HG03064 (cell line): Measurements from ENCODE around the gene MAPT.

Source experiments
- ATAC-seq: cut with Tn5 transposase; IDR thresholded peaks from one replicate; pipeline ENCODE4 v1.9.1; 2021; ENCODE audit warnings: low read depth; ENCODE audit not compliant: unreplicated experiment

MAPT gene

GRCh38 chr17:46039592-46040186 is 145.3 kb downstream of the MAPT start:
- ATAC-seq: no peak

- no peak for ATAC-seq
Observed at GRCh38 chr17:46042246-46042645, 147.9 kb downstream of the MAPT start.

- ATAC-seq: no peak
Observed at GRCh38 chr17:46042925-46043324, 148.6 kb downstream of the MAPT start.

GRCh38 chr17:46043606-46044005 is 149.3 kb downstream of the MAPT start:
- ATAC-seq: no peak

DNA sequence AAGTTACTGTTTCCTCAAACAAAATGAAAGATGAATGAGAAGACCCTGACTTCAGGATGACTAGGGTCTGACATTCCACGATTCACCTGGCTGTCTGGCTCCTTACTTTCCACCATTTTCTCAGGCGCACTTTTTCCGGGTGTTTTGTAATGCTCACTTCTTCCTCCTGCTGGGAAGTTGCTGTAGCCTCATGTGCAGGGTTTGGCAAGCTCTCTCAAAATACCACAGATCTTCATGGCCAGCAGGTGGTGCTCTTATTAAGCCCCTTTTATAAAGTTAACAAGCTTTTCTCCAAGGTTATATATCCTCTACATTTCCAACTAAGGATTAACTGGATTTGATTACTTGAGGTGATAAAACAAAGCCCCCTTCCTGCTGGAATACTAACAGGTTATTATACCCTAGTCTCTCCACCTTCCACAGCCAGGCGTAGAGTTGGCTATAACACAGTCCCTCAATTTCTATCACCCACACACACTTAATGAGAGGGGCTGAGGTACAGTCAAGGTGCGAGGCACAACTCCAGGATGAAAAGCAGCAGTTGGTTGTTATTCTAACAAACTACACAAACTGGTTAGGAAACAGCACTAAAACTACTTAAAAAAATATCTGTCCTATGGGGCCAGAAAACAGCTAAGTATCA is 150.1 kb downstream of the MAPT start:
- no peak for ATAC-seq

GRCh38 chr17:46044989-46045388 is 150.6 kb downstream of the MAPT start:
- ATAC-seq: no peak

DNA sequence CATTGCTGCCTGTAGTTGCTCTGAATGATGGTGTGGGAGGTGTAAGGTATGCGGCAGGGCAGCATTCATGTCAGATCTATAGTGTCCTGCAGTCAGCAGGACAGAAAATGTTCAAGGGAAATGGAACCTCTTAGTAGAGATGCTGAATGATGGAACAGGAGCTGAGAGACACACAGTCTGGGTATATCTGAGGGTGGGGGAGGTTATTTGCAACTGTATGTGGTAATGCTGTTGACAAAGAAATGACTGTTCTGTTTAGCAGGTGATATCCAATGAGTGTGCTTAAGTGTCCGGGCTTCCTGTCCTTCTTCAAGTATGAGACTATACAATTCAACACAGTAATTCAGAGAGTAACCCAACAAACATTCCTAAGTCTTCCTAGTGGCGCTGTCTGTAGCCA is 151.3 kb downstream of the MAPT start:
- no peak for ATAC-seq

DNA sequence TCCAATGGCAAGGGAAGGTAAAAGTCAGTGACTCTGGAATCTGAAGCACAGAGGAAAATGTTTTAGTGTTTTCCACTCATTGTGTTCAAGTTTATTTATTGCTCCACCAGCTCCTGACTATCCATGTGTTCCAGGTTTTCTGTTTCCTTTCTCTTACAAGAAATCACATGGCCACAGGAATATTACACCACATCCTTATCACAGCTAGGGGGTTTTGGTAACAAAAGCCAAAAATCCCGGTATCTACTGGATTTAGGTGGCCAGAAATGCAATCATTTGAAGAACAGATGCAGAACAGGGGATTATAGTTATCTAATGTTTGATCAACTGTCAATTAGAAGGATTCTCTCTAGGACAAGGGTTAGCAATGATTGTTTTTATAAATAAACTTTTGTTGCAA is 152.6 kb downstream of the MAPT start:
- no peak for ATAC-seq

- no peak for ATAC-seq
Observed at GRCh38 chr17:46047398-46047797, 153.0 kb downstream of the MAPT start.

GRCh38 chr17:46047856-46048255 is 153.5 kb downstream of the MAPT start:
- no peak for ATAC-seq

DNA sequence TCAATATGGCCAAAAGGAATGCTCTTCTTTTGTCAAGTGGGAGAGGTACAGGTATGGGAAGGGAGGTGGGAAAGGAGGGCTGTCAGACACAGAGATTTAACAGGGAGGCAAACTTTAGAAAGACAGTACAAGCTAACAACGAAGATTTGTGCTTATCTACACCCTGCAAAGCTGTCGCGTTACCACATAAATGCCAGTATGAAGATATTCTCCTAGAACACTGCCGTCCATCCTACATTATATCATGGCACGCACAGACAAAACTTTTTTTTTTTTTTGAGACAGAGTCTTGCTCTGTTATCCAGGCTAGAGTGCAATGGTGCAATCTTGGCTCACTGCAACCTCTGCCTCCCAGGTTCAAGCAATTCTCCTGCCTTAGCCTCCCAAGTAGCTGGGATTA is 155.3 kb downstream of the MAPT start:
- no peak for ATAC-seq

GRCh38 chr17:46053911-46054534 is 159.7 kb downstream of the MAPT start:
- no peak for ATAC-seq

DNA sequence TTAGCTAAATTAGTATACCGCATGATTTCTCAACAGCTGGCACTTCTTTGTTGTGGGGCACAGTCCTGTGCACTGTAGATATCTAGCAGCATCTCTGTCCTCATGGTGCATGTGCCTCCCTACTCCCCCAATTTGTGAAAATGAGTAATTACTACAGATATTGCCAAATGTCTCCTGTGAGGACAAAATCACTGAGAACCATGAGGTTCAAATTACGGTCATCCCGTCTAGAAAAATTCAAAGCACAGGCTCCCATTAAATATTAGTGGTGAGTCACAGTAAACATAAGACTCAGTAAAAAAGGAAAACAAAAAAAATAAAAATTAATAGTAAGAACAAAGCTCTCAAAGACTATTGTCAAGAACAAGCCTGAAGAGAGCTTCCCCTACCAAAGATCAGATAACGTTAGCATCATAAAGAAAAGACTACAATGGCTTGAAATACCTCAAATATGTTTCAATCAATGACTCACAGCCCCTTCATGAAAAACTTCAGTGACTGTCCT is 162.5 kb downstream of the MAPT start:
- ATAC-seq: no peak

- no peak for ATAC-seq
Observed at GRCh38 chr17:46057366-46057765, 163.0 kb downstream of the MAPT start.

- no peak for ATAC-seq
Observed at GRCh38 chr17:46059486-46059885, 165.1 kb downstream of the MAPT start.

- ATAC-seq: no peak
Observed at GRCh38 chr17:46060461-46060860, 166.1 kb downstream of the MAPT start.

- no peak for ATAC-seq
Observed at GRCh38 chr17:46061435-46061834, 167.1 kb downstream of the MAPT start.

DNA sequence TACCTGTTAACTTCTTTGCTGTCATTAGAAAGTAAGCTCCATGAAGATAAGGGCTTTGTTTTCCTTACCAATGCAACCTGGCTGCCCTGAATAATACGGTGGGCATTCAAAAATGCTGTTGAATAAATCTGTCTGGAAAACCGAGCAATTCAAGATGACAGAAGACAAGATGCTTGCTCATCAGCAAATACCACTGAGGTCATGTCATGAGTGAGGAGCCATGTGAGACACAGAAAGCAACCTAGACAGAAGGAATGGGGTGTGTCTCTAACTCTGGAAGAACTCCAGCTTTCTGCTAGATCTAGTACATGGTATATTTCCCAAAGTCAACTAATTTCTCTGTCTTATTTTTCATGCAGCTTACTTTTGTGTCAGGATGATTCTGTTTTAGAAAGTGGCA is 168.9 kb downstream of the MAPT start:
- ATAC-seq: no peak

- ATAC-seq: no peak
Observed at GRCh38 chr17:46064460-46064859, 170.1 kb downstream of the MAPT start.

DNA sequence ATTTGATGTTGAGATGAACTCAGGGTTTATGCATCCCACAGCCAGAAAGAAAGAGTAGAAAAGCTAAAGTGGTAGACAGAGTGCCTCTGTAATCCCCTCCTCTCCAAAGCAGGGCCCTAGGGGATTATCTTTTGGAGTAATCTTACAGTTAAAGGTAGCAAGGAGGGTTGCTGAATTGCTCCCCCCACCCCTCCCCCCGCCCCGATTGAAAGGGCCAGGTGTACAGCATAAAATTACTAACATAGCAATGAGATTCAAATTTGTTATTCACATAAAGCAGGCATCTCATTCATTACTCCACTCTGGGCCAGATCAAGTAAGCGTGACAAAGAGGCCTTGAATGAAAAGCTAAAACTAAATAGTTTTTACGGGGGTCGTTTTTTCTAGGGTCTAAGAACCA is 177.4 kb downstream of the MAPT start:
- no peak for ATAC-seq

GRCh38 chr17:46072998-46073397 is 178.6 kb downstream of the MAPT start:
- ATAC-seq: no peak

- ATAC-seq: no peak
Observed at GRCh38 chr17:46074540-46074939, 180.2 kb downstream of the MAPT start.
